Psoas muscle (tissue), 8 donors: ENCODE data around the gene SLIT3. TPM values are rescaled to one million over a fixed set of nuclear protein-coding genes. Genes with fewer than 3 reads are reported as not detected.

ENCODE experiments used
- ATAC-seq, 4 donors: fragments of 200-7000 bp; cut with Tn5 transposase; one replicate each; pipeline ENCODE4 v1.9.1; 2020; ENCODE audit warnings: moderate library complexity in 3 of 4, mild to moderate bottlenecking in 2 of 4
- DNase-seq, 2 donors: peaks; one replicate each; pipeline ENCODE4 v3.0.0-alpha.2; 2020
- H3K27ac ChIP-seq: fragments of 200-600 bp; one replicate; pipeline ENCODE4 v1.8.0; 2022
- H3K27me3 ChIP-seq, 3 donors: fragments of 200-600 bp in 1 of 3; one replicate each; pipeline versions ENCODE4 v1.6.1 to v1.8.0; 2013 to 2022; ENCODE audit warnings: low read length in 2 of 3, mild to moderate bottlenecking in 2 of 3, moderate library complexity in 1 of 3; ENCODE audit not compliant: insufficient read depth in 3 of 3
- H3K36me3 ChIP-seq, 2 donors: fragments of 200-600 bp in 1 of 2; one replicate each; pipeline versions ENCODE4 v1.6.1 to v1.8.0; 2013 to 2022; ENCODE audit warnings: low read depth in 1 of 2, mild to moderate bottlenecking in 1 of 2, moderate library complexity in 1 of 2; ENCODE audit not compliant: insufficient read depth in 1 of 2
- H3K4me1 ChIP-seq: fragments of 200-600 bp; one replicate; pipeline ENCODE4 v1.8.0; 2022
- H3K4me3 ChIP-seq: fragments of 200-600 bp; one replicate; pipeline ENCODE4 v1.8.0; 2022; ENCODE audit warnings: mild to moderate bottlenecking
- H3K9me3 ChIP-seq: fragments of 200-600 bp; one replicate; pipeline ENCODE4 v1.8.0; 2022
- CTCF ChIP-seq: fragments of 200-600 bp; IDR thresholded peaks from one replicate; pipeline ENCODE4 v1.8.0; 2022; ENCODE audit warnings: antibody characterized with exemption
- WGBS, 3 donors: extraction: QIAGEN DNeasy Blood & Tissue Kit; methylation state at CpG; one replicate each; pipeline versions ENCODE4 v1.1.6 to v1.1.7; 2013; 5-methylcytosine and 5-hydroxymethylcytosine counted together
- intact Hi-C, 2 donors: fragments of 100-400 bp; cut with DNase I; formaldehyde crosslinking; loops; one replicate each; pipeline versions ENCODE4 v1.11.0 to v1.14.2; 2022
- polyA plus RNA-seq, 3 donors: library from polyadenylated mRNA; stranded (reverse); fragments of 200-250 nt; gene quantifications; one replicate each; pipeline ENCODE4 v1.2.3, GENCODE V29; 2013
- total RNA-seq, 4 donors: library from RNA; stranded (reverse); fragmentation: NEBNext Ultra II Directional in 2 of 4; extraction: Animal tissue kit (Norgen Biotek cat#: 25700) in 2 of 4; gene quantifications; one replicate each; pipeline versions ENCODE4 v1.2.1 to v1.2.4, GENCODE V29; 2021 to 2023
- donor health status: healthy with polysubstance abuse.
- donor health status: DM: no; HTN: no; CAD: no; lungs with moderate emphysema.
- donor health status: Bipolar disorder and iron deficiency.
- donor health status: healthy.
- donor health status: DM: yes; HTN: yes; CAD: no.
- donor health status: DM: no; HTN: no; CAD: no.
- donor health status: DM: no; HTN: no; CAD: no.
- donor health status: DM: yes; HTN: yes; CAD: no.

Gene SLIT3
- total and polyA plus RNA-seq, 7 donors, result 0.81 to 5.9 (median 2.1) TPM

- ATAC-seq (no peak), DNase-seq (no peak)
- no peaks in the 10 kb centered on the region for H3K36me3 ChIP-seq
- no peak for TF ChIP-seq CTCF
- 66 to 71% (median 68%) methylated on average over 12 of the region's 12 CpGs for WGBS, 3 donors
- no peaks in the 10 kb centered on the region for H3K9me3 ChIP-seq
- no peaks in the 10 kb centered on the region for H3K4me1 ChIP-seq
- H3K27me3 ChIP-seq, result no peaks in the 10 kb centered on the region
- H3K27ac ChIP-seq, result no peak overlapping the region
- H3K4me3 ChIP-seq, result no peak overlapping the region
- intact Hi-C loops, result no loop called here
Observed at GRCh38 chr5:169098331-169099121, 202.4 kb downstream of the SLIT3 start.

- ATAC-seq (no peak), DNase-seq (no peak)
- intact Hi-C loops, result no loop called here
- H3K27ac ChIP-seq, result no peak overlapping the region
- no peak for TF ChIP-seq CTCF
- no peaks in the 10 kb centered on the region for H3K9me3 ChIP-seq
- H3K27me3 ChIP-seq, result no peaks in the 10 kb centered on the region
- no peak overlapping the region for H3K4me3 ChIP-seq
- H3K4me1 ChIP-seq, result no peaks in the 10 kb centered on the region
- 25 to 31% (median 26%) methylated on average over 10 of the region's 10 CpGs for WGBS, 3 donors
- H3K36me3 ChIP-seq, result no peaks in the 10 kb centered on the region
Observed at GRCh38 chr5:169097374-169098326, 203.3 kb downstream of the SLIT3 start.

- H3K27me3 ChIP-seq, result no peaks in the 10 kb centered on the region
- H3K27ac ChIP-seq, result no peak overlapping the region
- H3K36me3 ChIP-seq, result no peaks in the 10 kb centered on the region
- H3K9me3 ChIP-seq, result no peaks in the 10 kb centered on the region
- DNase-seq (no peak), ATAC-seq (no peak)
- no peak overlapping the region for H3K4me3 ChIP-seq
- WGBS, 3 donors, result 78 to 82% (median 80%) methylated on average over 1 of the region's 1 CpG
- no peak for TF ChIP-seq CTCF
- no peaks in the 10 kb centered on the region for H3K4me1 ChIP-seq
- intact Hi-C loops, result no loop called here
Observed at GRCh38 chr5:169095976-169096375, 205.0 kb downstream of the SLIT3 start.

GRCh38 chr5:169095410-169095960 is 205.5 kb downstream of the SLIT3 start:
- Histone ChIP-seq H3K27ac (no peak overlapping the region), H3K4me3 (no peak overlapping the region), H3K9me3 (no peaks in the 10 kb centered on the region), H3K4me1 (no peaks in the 10 kb centered on the region), H3K27me3 (no peaks in the 10 kb centered on the region), H3K36me3 (no peaks in the 10 kb centered on the region)
- DNase-seq (no peak), ATAC-seq (no peak)
- TF ChIP-seq CTCF, result no peak
- intact Hi-C loops, result no loop called here
- WGBS, 3 donors, result 76 to 80% (median 77%) methylated on average over 4 of the region's 4 CpGs
